A549 (cell line): ENCODE results near the gene DHX57.

Source experiments
- CTCF ChIP-seq: fragments of >200 bp; sonication (Bioruptor Twin); formaldehyde crosslinking; IDR thresholded peaks from 3 replicates; pipeline ENCODE4 v1.5.1; 2016
- FOSL2 ChIP-seq, 2 experiments: fragments of 450-650 bp in 1 of 2; fragments of >200 bp in 1 of 2; sonication (Bioruptor Twin) in 1 of 2; formaldehyde crosslinking; IDR thresholded peaks; 2 replicates each; pipeline versions ENCODE4 v1.5.0 to v1.6.1; 2016 to 2020; ENCODE audit warnings: mild to moderate bottlenecking in 1 of 2, moderate library complexity in 1 of 2
- HMGXB4 ChIP-seq: fragments of 250-450 bp; sonication (Bioruptor Pico); IDR thresholded peaks from 2 replicates; pipeline ENCODE4 v1.5.0; 2021; ENCODE audit warnings: mild to moderate bottlenecking, moderate library complexity, borderline replicate concordance
- KDM5A ChIP-seq: fragments of 200-600 bp; sonication (generic); IDR thresholded peaks from 2 replicates; pipeline ENCODE4 v1.6.1; 2016; ENCODE audit warnings: antibody characterized with exemption, mild to moderate bottlenecking
- NR3C1 ChIP-seq: fragments of >200 bp; sonication (Bioruptor Twin); formaldehyde crosslinking; IDR thresholded peaks from 3 replicates; pipeline ENCODE4 v1.6.1; 2017
- POLR2A ChIP-seq: IDR thresholded peaks from 2 replicates; pipeline ENCODE4 v1.6.1; 2012; ENCODE audit warnings: mild to moderate bottlenecking, low read length
- POLR2AphosphoS2 ChIP-seq: conservative IDR thresholded peaks from 2 replicates; pipeline ENCODE4 v1.6.1; 2012; ENCODE audit warnings: low read length, improper control_type of control experiment, inconsistent platforms
- RAD21 ChIP-seq, 2 experiments: fragments of >200 bp in 1 of 2; sonication (Bioruptor Twin) in 1 of 2; formaldehyde crosslinking in 1 of 2; IDR thresholded peaks in 1 of 2; conservative IDR thresholded peaks in 1 of 2; 2 replicates in 1 of 2; 3 replicates in 1 of 2; pipeline ENCODE4 v1.6.1; 2012 to 2018; ENCODE audit warnings: inconsistent platforms in 1 of 2
- TF ChIP-seq, protein P1 (sequence below): IDR thresholded peaks from 2 replicates; pipeline ENCODE4 v1.6.1; 2012

- TF ChIP-seq HMGXB4 (CRISPR knock-in tag), result no peak
- TF ChIP-seq POLR2A, result no peak
- no peak for TF ChIP-seq CTCF
- no peak for TF ChIP-seq POLR2AphosphoS2
- no peak for TF ChIP-seq RAD21 (conservative IDR thresholded peaks at IDR 0.05 in 1 of 2, IDR thresholded peaks at IDR 0.05 in 1 of 2)
- TF ChIP-seq NR3C1, result no peak
- TF ChIP-seq, protein P1, sequence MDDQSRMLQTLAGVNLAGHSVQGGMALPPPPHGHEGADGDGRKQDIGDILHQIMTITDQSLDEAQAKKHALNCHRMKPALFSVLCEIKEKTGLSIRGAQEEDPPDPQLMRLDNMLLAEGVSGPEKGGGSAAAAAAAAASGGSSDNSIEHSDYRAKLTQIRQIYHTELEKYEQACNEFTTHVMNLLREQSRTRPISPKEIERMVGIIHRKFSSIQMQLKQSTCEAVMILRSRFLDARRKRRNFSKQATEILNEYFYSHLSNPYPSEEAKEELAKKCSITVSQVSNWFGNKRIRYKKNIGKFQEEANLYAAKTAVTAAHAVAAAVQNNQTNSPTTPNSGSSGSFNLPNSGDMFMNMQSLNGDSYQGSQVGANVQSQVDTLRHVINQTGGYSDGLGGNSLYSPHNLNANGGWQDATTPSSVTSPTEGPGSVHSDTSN, result no peak
- no peak for TF ChIP-seq KDM5A
- no peak for TF ChIP-seq FOSL2 (IDR thresholded peaks at IDR 0.05)
- TF ChIP-seq FOSL2 (CRISPR knock-in tag; IDR thresholded peaks at IDR 0.05), result no peak
Measured at GRCh38 chr2:38850045-38850444, 25.7 kb downstream of the DHX57 start.
